Body of pancreas (tissue), 4 donors: ENCODE measurements around the gene STX4. TPM values are rescaled to one million over a fixed set of nuclear protein-coding genes. Genes with fewer than 3 reads are reported as not detected.

Experiments
- ATAC-seq: fragments of 150-250 bp; one replicate; pipeline ENCODE4 v1.9.1; 2016
- DNase-seq, 4 donors: peaks; one replicate each; pipeline ENCODE4 v3.0.0-alpha.2; 2019
- H3K27ac ChIP-seq, 4 donors: fragments of 200-600 bp; sonication (generic); 1 replicate in 3 of 4; 2 replicates in 1 of 4; pipeline versions ENCODE4 v1.5.1 to v1.6.1; 2016 to 2019; ENCODE audit warnings: mild to moderate bottlenecking in 1 of 4, mixed read lengths in 1 of 4, moderate library complexity in 1 of 4
- H3K27me3 ChIP-seq, 2 donors: fragments of 200-600 bp; sonication (generic); one replicate each; pipeline ENCODE4 v1.6.0; 2016; ENCODE audit warnings: mild to moderate bottlenecking in 1 of 2
- H3K36me3 ChIP-seq, 2 donors: fragments of 200-600 bp; sonication (generic); replicated peaks in 1 of 2; 2 replicates each; pipeline ENCODE4 v1.5.1; 2016; ENCODE audit warnings: low read depth in 2 of 2; ENCODE audit not compliant: insufficient read depth in 1 of 2
- H3K4me1 ChIP-seq: fragments of 200-600 bp; sonication (generic); one replicate; pipeline ENCODE4 v1.6.0; 2016
- H3K4me3 ChIP-seq, 2 donors: fragments of 200-600 bp; sonication (generic); 1 replicate in 1 of 2; 2 replicates in 1 of 2; pipeline ENCODE4 v1.5.1; 2016 to 2019
- H3K9me3 ChIP-seq, 3 donors: fragments of 200-600 bp; sonication (generic); 1 replicate in 2 of 3; 2 replicates in 1 of 3; pipeline ENCODE4 v1.5.1; 2016
- CTCF ChIP-seq, 7 experiments: fragments of 450-650 bp in 4 of 7; fragments of 200-600 bp in 3 of 7; sonication (generic) in 3 of 7; IDR thresholded peaks; one replicate each; pipeline ENCODE4 v1.5.1; 2016 to 2019; ENCODE audit warnings: antibody characterized with exemption in 7 of 7
- POLR2A ChIP-seq, 3 donors: fragments of 450-650 bp; IDR thresholded peaks; one replicate each; pipeline ENCODE4 v1.6.1; 2016; ENCODE audit warnings: antibody characterized with exemption in 3 of 3, mild to moderate bottlenecking in 2 of 3
- WGBS, 2 donors: methylation state at CpG; one replicate each; pipeline ENCODE4 v1.1.5; 2017; 5-methylcytosine and 5-hydroxymethylcytosine counted together
- intact Hi-C: fragments of 100-400 bp; cut with DNase I; formaldehyde crosslinking; loops from one replicate; pipeline ENCODE4 v1.15.1; 2023
- total RNA-seq, 2 donors: library from RNA; depleted of rRNA; stranded (reverse); fragments of >200 nt; gene quantifications; one replicate each; pipeline ENCODE4 v1.1.0, GENCODE V29; 2016

STX4 gene
- total RNA-seq, 2 donors from 2014 or later: 25.9 to 38.6 TPM

GRCh38 chr16:31087481-31087880, 54.1 kb downstream of the STX4 start:
- DNase-seq: no peak
- no peaks in the 10 kb centered on the region for H3K9me3 ChIP-seq
- H3K27ac ChIP-seq: no peak overlapping the region
- intact Hi-C loops: no loop called here
- 74 to 81% methylated on average over 3 to 6 of the region's 8 CpGs for WGBS, 2 donors
- no peak overlapping the region for H3K4me3 ChIP-seq
- H3K4me1 ChIP-seq: no peaks in the 10 kb centered on the region
- H3K36me3 ChIP-seq: peaks cover 0 to 2% of the 10 kb centered on the region in 2 donors
- H3K27me3 ChIP-seq: no peaks in the 10 kb centered on the region
- ATAC-seq: no peak
- TF ChIP-seq CTCF (IDR thresholded peaks at IDR 0.05): no peak
- TF ChIP-seq POLR2A (IDR thresholded peaks at IDR 0.05): no peak

GRCh38 chr16:31087971-31088370, 54.6 kb downstream of the STX4 start:
- WGBS, 2 donors: 76 to 82% methylated on average over 2 to 5 of the region's 5 CpGs
- DNase-seq: no peak
- Histone ChIP-seq H3K27ac (no peak overlapping the region), H3K27me3 (no peaks in the 10 kb centered on the region), H3K4me1 (peaks cover 3% of the 10 kb centered on the region), H3K4me3 (no peak overlapping the region), H3K36me3 (peaks cover 0 to 2% of the 10 kb centered on the region in 2 donors), H3K9me3 (no peaks in the 10 kb centered on the region)
- no peak for TF ChIP-seq POLR2A (IDR thresholded peaks at IDR 0.05)
- TF ChIP-seq CTCF (IDR thresholded peaks at IDR 0.05): no peak
- intact Hi-C loops: no loop called here
- no peak for ATAC-seq

GRCh38 chr16:31088459-31089183, 55.3 kb downstream of the STX4 start, which contains the start of gene PRSS53:
Gene PRSS53, minus strand, starts transcription at chr16:31088943. Its CDS starts 134 bp downstream, at chr16:31088809.
- ATAC-seq: no peak
- Histone ChIP-seq H3K4me3 (no peak within 1 kb of the TSS), H3K4me1 (peaks cover 10% of the 10 kb centered on the region), H3K36me3 (peaks cover 0 to 2% of the 10 kb centered on the region in 2 donors), H3K9me3 (no peaks in the 10 kb centered on the region), H3K27me3 (no peaks in the 10 kb centered on the region), H3K27ac (no peak within 1 kb of the TSS)
- WGBS, 2 donors: 65 to 66% methylated on average over 7 to 15 of the region's 15 CpGs
- DNase-seq: peak in 1 of 4 donors; percentile 36
- intact Hi-C loops: no loop called here
- TF ChIP-seq CTCF (IDR thresholded peaks at IDR 0.05) (no peak), POLR2A (IDR thresholded peaks at IDR 0.05) (no peak)

- no peaks in the 10 kb centered on the region for H3K27me3 ChIP-seq
- H3K27ac ChIP-seq: no peak overlapping the region
- H3K4me3 ChIP-seq: no peak overlapping the region
- 96% methylated on average over 7 to 8 of the region's 8 CpGs for WGBS, 2 donors
- no peak for TF ChIP-seq CTCF (IDR thresholded peaks at IDR 0.05)
- no peak for TF ChIP-seq POLR2A (IDR thresholded peaks at IDR 0.05)
- peaks cover 13% of the 10 kb centered on the region for H3K4me1 ChIP-seq
- peaks cover 0 to 2% of the 10 kb centered on the region in 2 donors for H3K36me3 ChIP-seq
- no peaks in the 10 kb centered on the region for H3K9me3 ChIP-seq
- intact Hi-C loops: no loop called here
- ATAC-seq (no peak), DNase-seq (no peak)
Measured at GRCh38 chr16:31089199-31089598, 55.8 kb downstream of the STX4 start.

Other genes starting within 250 kb of the STX4 start
- gene ZNF629, start 246.4 kb upstream of the STX4 start, total RNA-seq: 1 to 10 TPM; 8.6 to 9.2 TPM
- gene BCL7C, start 139.5 kb upstream of the STX4 start, total RNA-seq: 10 to 100 TPM; 19.8 to 24.1 TPM
- 1 to 10 TPM; 1.0 to 2.0 TPM for gene CTF1, start 136.9 kb upstream of the STX4 start, total RNA-seq
- gene FBXL19, start 110.0 kb upstream of the STX4 start, total RNA-seq: 10 to 100 TPM in 1 of 2 donors, 1 to 10 TPM in 1; 8.6 to 21.1 TPM
- gene ORAI3, start 84.5 kb upstream of the STX4 start, total RNA-seq: 10 to 100 TPM in 1 of 2 donors, 1 to 10 TPM in 1; 7.9 to 27.2 TPM
- gene SETD1A, start 75.8 kb upstream of the STX4 start, total RNA-seq: 10 to 100 TPM in 1 of 2 donors, 1 to 10 TPM in 1; 4.7 to 10.9 TPM
- gene HSD3B7, start 48.4 kb upstream of the STX4 start, total RNA-seq: 10 to 100 TPM; 20.5 to 21.4 TPM
- gene STX1B, start 22.9 kb upstream of the STX4 start, total RNA-seq: under 1 TPM; 0.26 to 0.33 TPM
- gene ZNF668, start 40.7 kb downstream of the STX4 start, total RNA-seq: 10 to 100 TPM in 1 of 2 donors, 1 to 10 TPM in 1; 2.9 to 15.2 TPM
- 10 to 100 TPM; 12.7 to 14.5 TPM for gene ZNF646, start 40.9 kb downstream of the STX4 start, total RNA-seq
- gene PRSS53, start 55.4 kb downstream of the STX4 start, total RNA-seq: 1 to 10 TPM; 3.0 to 6.0 TPM
- gene VKORC1, start 61.2 kb downstream of the STX4 start, total RNA-seq: 100 to 1,000 TPM in 1 of 2 donors, 10 to 100 TPM in 1; 42.5 to 104 TPM
- 10 to 100 TPM; 33.9 to 61.7 TPM for gene BCKDK, start 74.8 kb downstream of the STX4 start, total RNA-seq
- gene KAT8, start 84.1 kb downstream of the STX4 start, total RNA-seq: 10 to 100 TPM; 55.7 to 66.4 TPM
- 10 to 100 TPM; 75.5 to 81.7 TPM for gene PRSS8, start 102.2 kb downstream of the STX4 start, total RNA-seq
- gene PRSS36, start 116.5 kb downstream of the STX4 start, total RNA-seq: 10 to 100 TPM in 1 of 2 donors, under 1 TPM in 1; 0.52 to 65.3 TPM
- 10 to 100 TPM; 43.6 to 68.9 TPM for gene FUS, start 146.6 kb downstream of the STX4 start, total RNA-seq
- 10 to 100 TPM; 12.7 to 13.8 TPM for gene PYCARD, start 169.2 kb downstream of the STX4 start, total RNA-seq
- gene TRIM72, start 180.6 kb downstream of the STX4 start, total RNA-seq: not detected
- not detected for gene PYDC1, start 183.6 kb downstream of the STX4 start, total RNA-seq
- 1 to 10 TPM; 3.3 to 6.5 TPM for gene ITGAM, start 226.4 kb downstream of the STX4 start, total RNA-seq